Progenitor cell of endocrine pancreas (in vitro differentiated cells): ENCODE measurements around the gene CSMD2. TPM values are rescaled to one million over a fixed set of nuclear protein-coding genes. Genes with fewer than 3 reads are reported as not detected.

Experiments
- DNase-seq: peaks from one replicate; pipeline ENCODE4 v3.0.0; 2021; ENCODE audit warnings: low spot score; ENCODE audit not compliant: unreplicated experiment
- H3K27ac Mint-ChIP-seq: 2 replicates; pipeline ENCODE4 v1.8.0; 2021; ENCODE audit warnings: mild to moderate bottlenecking, moderate library complexity, mixed read lengths
- H3K27me3 Mint-ChIP-seq: 2 replicates; pipeline ENCODE4 v1.8.0; 2021; ENCODE audit warnings: mixed read lengths
- H3K36me3 Mint-ChIP-seq: 2 replicates; pipeline ENCODE4 v1.8.0; 2022; ENCODE audit warnings: mixed read lengths; ENCODE audit not compliant: insufficient read depth
- H3K4me1 Mint-ChIP-seq: 2 replicates; pipeline ENCODE4 v1.8.0; 2021; ENCODE audit warnings: low read depth, mixed read lengths
- H3K4me3 Mint-ChIP-seq: 2 replicates; pipeline ENCODE4 v1.8.0; 2021; ENCODE audit warnings: low read depth, mild to moderate bottlenecking, moderate library complexity, mixed read lengths
- H3K9me3 Mint-ChIP-seq: 2 replicates; pipeline ENCODE4 v1.8.0; 2021; ENCODE audit warnings: low read depth, mixed read lengths
- total RNA-seq: library from RNA; stranded (reverse); gene quantifications from 2 replicates; pipeline ENCODE4 v1.2.1, GENCODE V29; 2021
- TF ChIP-seq, protein P1 (sequence below): fragments of 200-600 bp; sonication (generic); IDR thresholded peaks from one replicate; pipeline ENCODE4 v1.5.0; 2021; ENCODE audit warnings: antibody characterized with exemption, mild to moderate bottlenecking; ENCODE audit not compliant: unreplicated experiment

CSMD2 gene
- total RNA-seq, 1 donor from 2014 or later: 0.38 TPM

DNA sequence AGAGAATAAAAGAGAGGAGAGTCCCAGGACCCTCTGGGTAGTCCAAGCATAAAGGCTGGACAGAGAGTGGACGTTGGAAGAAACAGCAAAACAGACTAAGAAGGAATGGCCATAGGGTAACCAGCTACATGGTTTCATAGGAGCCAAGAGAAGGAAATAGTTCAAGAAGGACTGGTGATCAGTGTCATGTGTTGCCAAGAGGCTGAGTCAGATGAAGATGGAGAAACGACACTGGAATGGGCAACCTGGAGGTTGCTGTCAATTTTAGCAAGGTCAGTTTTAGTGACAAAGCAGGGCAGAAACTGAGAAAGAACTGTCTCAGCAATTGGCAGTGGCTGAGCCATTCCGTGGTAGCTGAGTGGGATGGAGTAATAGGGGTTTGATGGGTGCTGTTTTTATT, 259.8 kb downstream of the CSMD2 start:
- H3K4me1 Mint-ChIP-seq: peaks cover 12% of the 10 kb centered on the region
- no peak for DNase-seq
- TF ChIP-seq, protein P1, sequence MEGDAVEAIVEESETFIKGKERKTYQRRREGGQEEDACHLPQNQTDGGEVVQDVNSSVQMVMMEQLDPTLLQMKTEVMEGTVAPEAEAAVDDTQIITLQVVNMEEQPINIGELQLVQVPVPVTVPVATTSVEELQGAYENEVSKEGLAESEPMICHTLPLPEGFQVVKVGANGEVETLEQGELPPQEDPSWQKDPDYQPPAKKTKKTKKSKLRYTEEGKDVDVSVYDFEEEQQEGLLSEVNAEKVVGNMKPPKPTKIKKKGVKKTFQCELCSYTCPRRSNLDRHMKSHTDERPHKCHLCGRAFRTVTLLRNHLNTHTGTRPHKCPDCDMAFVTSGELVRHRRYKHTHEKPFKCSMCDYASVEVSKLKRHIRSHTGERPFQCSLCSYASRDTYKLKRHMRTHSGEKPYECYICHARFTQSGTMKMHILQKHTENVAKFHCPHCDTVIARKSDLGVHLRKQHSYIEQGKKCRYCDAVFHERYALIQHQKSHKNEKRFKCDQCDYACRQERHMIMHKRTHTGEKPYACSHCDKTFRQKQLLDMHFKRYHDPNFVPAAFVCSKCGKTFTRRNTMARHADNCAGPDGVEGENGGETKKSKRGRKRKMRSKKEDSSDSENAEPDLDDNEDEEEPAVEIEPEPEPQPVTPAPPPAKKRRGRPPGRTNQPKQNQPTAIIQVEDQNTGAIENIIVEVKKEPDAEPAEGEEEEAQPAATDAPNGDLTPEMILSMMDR: no peak
- no peaks in the 10 kb centered on the region for H3K9me3 Mint-ChIP-seq
- H3K4me3 Mint-ChIP-seq: no peak overlapping the region
- no peaks in the 10 kb centered on the region for H3K36me3 Mint-ChIP-seq
- no peak overlapping the region for H3K27ac Mint-ChIP-seq
- peaks cover 10% of the 10 kb centered on the region for H3K27me3 Mint-ChIP-seq

DNA sequence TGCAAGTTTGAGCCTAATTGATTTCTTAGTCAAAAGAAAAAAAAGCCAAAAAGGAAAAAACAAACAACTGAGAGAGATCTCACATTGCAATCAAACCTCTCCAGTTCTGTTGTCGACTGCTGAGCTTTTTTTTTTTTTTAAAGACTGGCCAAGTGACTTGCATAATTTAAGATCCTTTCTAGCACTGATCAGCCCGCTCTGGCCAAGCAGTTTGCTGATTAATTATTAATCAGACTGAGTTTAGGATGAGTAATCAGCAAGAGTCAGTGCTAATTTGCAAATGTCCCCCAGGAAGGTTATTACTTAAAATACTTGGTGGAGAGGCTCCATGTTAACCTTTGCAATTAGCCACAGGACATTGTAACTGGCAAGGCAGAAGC, 261.8 kb downstream of the CSMD2 start:
- Mint-ChIP-seq H3K36me3 (no peaks in the 10 kb centered on the region), H3K27ac (no peak overlapping the region), H3K4me1 (peaks cover 14% of the 10 kb centered on the region), H3K4me3 (no peak overlapping the region), H3K9me3 (no peaks in the 10 kb centered on the region), H3K27me3 (peaks cover 10% of the 10 kb centered on the region)
- TF ChIP-seq, protein P1: no peak
- no peak for DNase-seq

- no peaks in the 10 kb centered on the region for H3K9me3 Mint-ChIP-seq
- H3K27ac Mint-ChIP-seq: no peak overlapping the region
- H3K4me3 Mint-ChIP-seq: no peak overlapping the region
- peaks cover 14% of the 10 kb centered on the region for H3K4me1 Mint-ChIP-seq
- TF ChIP-seq, protein P1: no peak
- no peak for DNase-seq
- no peaks in the 10 kb centered on the region for H3K36me3 Mint-ChIP-seq
- peaks cover 10% of the 10 kb centered on the region for H3K27me3 Mint-ChIP-seq
Observed at GRCh38 chr1:33902486-33903209, 262.4 kb downstream of the CSMD2 start.

GRCh38 chr1:33899746-33900145, 265.3 kb downstream of the CSMD2 start:
- Mint-ChIP-seq H3K27ac (no peak overlapping the region), H3K36me3 (no peaks in the 10 kb centered on the region), H3K4me3 (no peak overlapping the region), H3K4me1 (peaks cover 14% of the 10 kb centered on the region), H3K27me3 (peaks cover 4% of the 10 kb centered on the region), H3K9me3 (no peaks in the 10 kb centered on the region)
- TF ChIP-seq, protein P1: no peak
- DNase-seq: no peak

- peaks cover 14% of the 10 kb centered on the region for H3K4me1 Mint-ChIP-seq
- no peaks in the 10 kb centered on the region for H3K36me3 Mint-ChIP-seq
- no peak overlapping the region for H3K4me3 Mint-ChIP-seq
- TF ChIP-seq, protein P1: no peak
- no peak for DNase-seq
- H3K27ac Mint-ChIP-seq: no peak overlapping the region
- no peaks in the 10 kb centered on the region for H3K9me3 Mint-ChIP-seq
- H3K27me3 Mint-ChIP-seq: peaks cover 6% of the 10 kb centered on the region
Observed at GRCh38 chr1:33898881-33899280, 266.1 kb downstream of the CSMD2 start.
